ENCODE results near the gene TTLL8.

DNA sequence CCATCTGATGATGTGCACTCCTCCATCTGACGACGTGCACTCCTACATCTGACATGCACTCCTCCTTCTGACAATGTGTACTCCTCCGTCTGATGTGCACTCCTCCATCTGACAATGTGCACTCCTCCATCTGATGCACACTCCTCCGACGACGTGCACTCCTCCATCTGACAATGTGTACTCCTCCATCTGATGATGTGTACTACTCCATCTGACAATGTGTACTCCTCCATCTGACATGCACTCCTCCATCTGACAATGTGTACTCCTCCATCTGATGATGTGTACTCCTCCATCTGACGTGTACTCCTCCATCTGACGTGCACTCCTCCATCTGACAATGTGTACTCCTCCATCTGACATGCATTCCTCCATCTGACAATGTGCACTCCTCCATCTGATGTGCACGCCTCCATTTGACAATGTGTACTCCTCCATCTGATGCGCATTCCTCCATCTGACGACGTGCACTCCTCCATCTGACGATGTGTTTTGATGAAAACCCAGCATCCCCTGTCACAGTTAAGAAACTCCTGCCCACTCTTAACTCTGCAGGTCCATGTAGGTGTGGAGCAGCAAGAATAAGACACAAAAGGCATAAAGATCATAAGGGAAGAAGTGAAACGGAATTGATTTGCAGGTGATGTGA is 35.8 kb downstream of the TTLL8 start:
- TF ChIP-seq ZNF121 (tag by site-specific recombination; IDR thresholded peaks at IDR 0.05) (no peak), ZNF10 (tag by site-specific recombination; IDR thresholded peaks at IDR 0.05) (no peak), KLF9 (tag by site-specific recombination; IDR thresholded peaks at IDR 0.05; ENCODE audit: low read depth) (no peak), ZNF239 (tag by site-specific recombination; IDR thresholded peaks at IDR 0.05) (no peak), ZNF670 (tag by site-specific recombination; IDR thresholded peaks at IDR 0.05; ENCODE audit: low read depth) (no peak)
- TF ChIP-seq, protein P1, sequence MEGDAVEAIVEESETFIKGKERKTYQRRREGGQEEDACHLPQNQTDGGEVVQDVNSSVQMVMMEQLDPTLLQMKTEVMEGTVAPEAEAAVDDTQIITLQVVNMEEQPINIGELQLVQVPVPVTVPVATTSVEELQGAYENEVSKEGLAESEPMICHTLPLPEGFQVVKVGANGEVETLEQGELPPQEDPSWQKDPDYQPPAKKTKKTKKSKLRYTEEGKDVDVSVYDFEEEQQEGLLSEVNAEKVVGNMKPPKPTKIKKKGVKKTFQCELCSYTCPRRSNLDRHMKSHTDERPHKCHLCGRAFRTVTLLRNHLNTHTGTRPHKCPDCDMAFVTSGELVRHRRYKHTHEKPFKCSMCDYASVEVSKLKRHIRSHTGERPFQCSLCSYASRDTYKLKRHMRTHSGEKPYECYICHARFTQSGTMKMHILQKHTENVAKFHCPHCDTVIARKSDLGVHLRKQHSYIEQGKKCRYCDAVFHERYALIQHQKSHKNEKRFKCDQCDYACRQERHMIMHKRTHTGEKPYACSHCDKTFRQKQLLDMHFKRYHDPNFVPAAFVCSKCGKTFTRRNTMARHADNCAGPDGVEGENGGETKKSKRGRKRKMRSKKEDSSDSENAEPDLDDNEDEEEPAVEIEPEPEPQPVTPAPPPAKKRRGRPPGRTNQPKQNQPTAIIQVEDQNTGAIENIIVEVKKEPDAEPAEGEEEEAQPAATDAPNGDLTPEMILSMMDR (tag by site-specific recombination; IDR thresholded peaks at IDR 0.05) = no peak
- TF ChIP-seq, protein P2, sequence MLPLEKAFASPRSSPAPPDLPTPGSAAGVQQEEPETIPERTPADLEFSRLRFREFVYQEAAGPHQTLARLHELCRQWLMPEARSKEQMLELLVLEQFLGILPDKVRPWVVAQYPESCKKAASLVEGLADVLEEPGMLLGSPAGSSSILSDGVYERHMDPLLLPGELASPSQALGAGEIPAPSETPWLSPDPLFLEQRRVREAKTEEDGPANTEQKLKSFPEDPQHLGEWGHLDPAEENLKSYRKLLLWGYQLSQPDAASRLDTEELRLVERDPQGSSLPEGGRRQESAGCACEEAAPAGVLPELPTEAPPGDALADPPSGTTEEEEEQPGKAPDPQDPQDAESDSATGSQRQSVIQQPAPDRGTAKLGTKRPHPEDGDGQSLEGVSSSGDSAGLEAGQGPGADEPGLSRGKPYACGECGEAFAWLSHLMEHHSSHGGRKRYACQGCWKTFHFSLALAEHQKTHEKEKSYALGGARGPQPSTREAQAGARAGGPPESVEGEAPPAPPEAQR (tag by site-specific recombination; IDR thresholded peaks at IDR 0.05) = no peak
- TF ChIP-seq, protein P3, sequence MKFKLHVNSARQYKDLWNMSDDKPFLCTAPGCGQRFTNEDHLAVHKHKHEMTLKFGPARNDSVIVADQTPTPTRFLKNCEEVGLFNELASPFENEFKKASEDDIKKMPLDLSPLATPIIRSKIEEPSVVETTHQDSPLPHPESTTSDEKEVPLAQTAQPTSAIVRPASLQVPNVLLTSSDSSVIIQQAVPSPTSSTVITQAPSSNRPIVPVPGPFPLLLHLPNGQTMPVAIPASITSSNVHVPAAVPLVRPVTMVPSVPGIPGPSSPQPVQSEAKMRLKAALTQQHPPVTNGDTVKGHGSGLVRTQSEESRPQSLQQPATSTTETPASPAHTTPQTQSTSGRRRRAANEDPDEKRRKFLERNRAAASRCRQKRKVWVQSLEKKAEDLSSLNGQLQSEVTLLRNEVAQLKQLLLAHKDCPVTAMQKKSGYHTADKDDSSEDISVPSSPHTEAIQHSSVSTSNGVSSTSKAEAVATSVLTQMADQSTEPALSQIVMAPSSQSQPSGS (tag by site-specific recombination; IDR thresholded peaks at IDR 0.05; ENCODE audit: low read depth) = no peak
- TF ChIP-seq, protein P4, sequence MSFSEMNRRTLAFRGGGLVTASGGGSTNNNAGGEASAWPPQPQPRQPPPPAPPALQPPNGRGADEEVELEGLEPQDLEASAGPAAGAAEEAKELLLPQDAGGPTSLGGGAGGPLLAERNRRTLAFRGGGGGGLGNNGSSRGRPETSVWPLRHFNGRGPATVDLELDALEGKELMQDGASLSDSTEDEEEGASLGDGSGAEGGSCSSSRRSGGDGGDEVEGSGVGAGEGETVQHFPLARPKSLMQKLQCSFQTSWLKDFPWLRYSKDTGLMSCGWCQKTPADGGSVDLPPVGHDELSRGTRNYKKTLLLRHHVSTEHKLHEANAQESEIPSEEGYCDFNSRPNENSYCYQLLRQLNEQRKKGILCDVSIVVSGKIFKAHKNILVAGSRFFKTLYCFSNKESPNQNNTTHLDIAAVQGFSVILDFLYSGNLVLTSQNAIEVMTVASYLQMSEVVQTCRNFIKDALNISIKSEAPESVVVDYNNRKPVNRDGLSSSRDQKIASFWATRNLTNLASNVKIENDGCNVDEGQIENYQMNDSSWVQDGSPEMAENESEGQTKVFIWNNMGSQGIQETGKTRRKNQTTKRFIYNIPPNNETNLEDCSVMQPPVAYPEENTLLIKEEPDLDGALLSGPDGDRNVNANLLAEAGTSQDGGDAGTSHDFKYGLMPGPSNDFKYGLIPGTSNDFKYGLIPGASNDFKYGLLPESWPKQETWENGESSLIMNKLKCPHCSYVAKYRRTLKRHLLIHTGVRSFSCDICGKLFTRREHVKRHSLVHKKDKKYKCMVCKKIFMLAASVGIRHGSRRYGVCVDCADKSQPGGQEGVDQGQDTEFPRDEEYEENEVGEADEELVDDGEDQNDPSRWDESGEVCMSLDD (tag by site-specific recombination; IDR thresholded peaks at IDR 0.05) = no peak

Data from HEK293 (cell line).